NT2/D1 (cell line): ENCODE results near the gene CFAP157.

Source experiments
- DNase-seq: peaks from one replicate; pipeline ENCODE4 v3.0.0-alpha.2; 2011; ENCODE audit warnings: low read depth, low spot score
- H3K27me3 ChIP-seq: 2 replicates; pipeline ENCODE4 v1.6.0; 2011; ENCODE audit warnings: mild to moderate bottlenecking; ENCODE audit not compliant: insufficient read length, insufficient read depth
- H3K36me3 ChIP-seq: 2 replicates; pipeline ENCODE4 v1.6.1; 2011; ENCODE audit warnings: mild to moderate bottlenecking, low read length, mixed read lengths; ENCODE audit not compliant: insufficient read depth, insufficient read length
- H3K4me1 ChIP-seq: 2 replicates; pipeline ENCODE4 v1.5.1; 2011; ENCODE audit not compliant: insufficient read depth, insufficient read length
- H3K4me3 ChIP-seq: 2 replicates; pipeline ENCODE4 v1.5.1; 2011; ENCODE audit warnings: low read depth; ENCODE audit not compliant: insufficient read length
- H3K9ac ChIP-seq: 2 replicates; pipeline ENCODE4 v1.6.0; 2011; ENCODE audit warnings: low read depth; ENCODE audit not compliant: insufficient read length
- H3K9me3 ChIP-seq: 2 replicates; pipeline ENCODE4 v1.5.1; 2011; ENCODE audit warnings: mild to moderate bottlenecking, low read length; ENCODE audit not compliant: insufficient read depth
- SUZ12 ChIP-seq: IDR thresholded peaks from 2 replicates; pipeline ENCODE4 v1.6.1; 2011; ENCODE audit not compliant: insufficient read length, insufficient read depth; ENCODE audit errors: extremely low read depth
- YY1 ChIP-seq: IDR thresholded peaks from 2 replicates; pipeline ENCODE4 v1.6.1; 2011; ENCODE audit not compliant: insufficient read length, insufficient read depth
- ZNF274 ChIP-seq: IDR thresholded peaks from 2 replicates; pipeline ENCODE4 v1.6.1; 2011; ENCODE audit warnings: mild to moderate bottlenecking, low read depth, low read length

Gene CFAP157

GRCh38 chr9:127684576-127684975 lies 22.2 kb upstream of the CFAP157 start:
- Histone ChIP-seq H3K9ac (no peak overlapping the region), H3K27me3 (no peaks in the 10 kb centered on the region), H3K9me3 (peaks cover 7% of the 10 kb centered on the region; the same call in 1 of the 2 replicates), H3K36me3 (peaks cover 36% of the 10 kb centered on the region), H3K4me1 (peaks cover 16% of the 10 kb centered on the region), H3K4me3 (no peak overlapping the region)
- no peak for DNase-seq
- TF ChIP-seq SUZ12 (no peak), YY1 (no peak), ZNF274 (no peak)

- H3K27me3 ChIP-seq, result no peaks in the 10 kb centered on the region
- H3K9me3 ChIP-seq, result peaks cover 15% of the 10 kb centered on the region; the same call in 1 of the 2 replicates
- DNase-seq, result no peak
- no peak for TF ChIP-seq ZNF274
- no peak for TF ChIP-seq YY1
- TF ChIP-seq SUZ12, result no peak
- H3K9ac ChIP-seq, result no peak overlapping the region
- H3K4me1 ChIP-seq, result peaks cover 16% of the 10 kb centered on the region
- H3K36me3 ChIP-seq, result peaks cover 27% of the 10 kb centered on the region
- H3K4me3 ChIP-seq, result no peak overlapping the region
Measured at GRCh38 chr9:127686461-127687393, 20.1 kb upstream of the CFAP157 start.

- H3K36me3 ChIP-seq, result peaks cover 7% of the 10 kb centered on the region
- no peaks in the 10 kb centered on the region for H3K27me3 ChIP-seq
- H3K9ac ChIP-seq, result no peak overlapping the region
- peaks cover 10% of the 10 kb centered on the region for H3K4me1 ChIP-seq
- no peak overlapping the region for H3K4me3 ChIP-seq
- H3K9me3 ChIP-seq, result peaks cover 15% of the 10 kb centered on the region; the same call in 1 of the 2 replicates
- TF ChIP-seq SUZ12 (no peak), YY1 (no peak), ZNF274 (no peak)
- DNase-seq, result no peak
Measured at GRCh38 chr9:127689329-127690000, 17.3 kb upstream of the CFAP157 start.

GRCh38 chr9:127690735-127691134 lies 16.1 kb upstream of the CFAP157 start:
- Histone ChIP-seq H3K9ac (no peak overlapping the region), H3K9me3 (peaks cover 15% of the 10 kb centered on the region; the same call in 1 of the 2 replicates), H3K36me3 (peaks cover 7% of the 10 kb centered on the region), H3K27me3 (no peaks in the 10 kb centered on the region), H3K4me1 (peaks cover 4% of the 10 kb centered on the region), H3K4me3 (no peak overlapping the region)
- DNase-seq, result no peak
- TF ChIP-seq YY1 (no peak), SUZ12 (no peak), ZNF274 (no peak)

GRCh38 chr9:127692071-127692470 lies 14.7 kb upstream of the CFAP157 start:
- no peak for TF ChIP-seq SUZ12
- no peak for TF ChIP-seq YY1
- no peak for TF ChIP-seq ZNF274
- no peaks in the 10 kb centered on the region for H3K27me3 ChIP-seq
- peaks cover 15% of the 10 kb centered on the region; the same call in 1 of the 2 replicates for H3K9me3 ChIP-seq
- H3K36me3 ChIP-seq, result peaks cover 7% of the 10 kb centered on the region
- H3K4me3 ChIP-seq, result no peak overlapping the region
- no peak for DNase-seq
- no peak overlapping the region for H3K9ac ChIP-seq
- H3K4me1 ChIP-seq, result no peaks in the 10 kb centered on the region

GRCh38 chr9:127693143-127693542 lies 13.6 kb upstream of the CFAP157 start:
- no peak for DNase-seq
- H3K9me3 ChIP-seq, result peaks cover 15% of the 10 kb centered on the region; the same call in 1 of the 2 replicates
- H3K4me1 ChIP-seq, result no peaks in the 10 kb centered on the region
- peaks cover 7% of the 10 kb centered on the region for H3K36me3 ChIP-seq
- H3K9ac ChIP-seq, result no peak overlapping the region
- TF ChIP-seq YY1 (no peak), ZNF274 (no peak), SUZ12 (no peak)
- H3K4me3 ChIP-seq, result no peak overlapping the region
- H3K27me3 ChIP-seq, result no peaks in the 10 kb centered on the region

- no peaks in the 10 kb centered on the region for H3K4me1 ChIP-seq
- peaks cover 7% of the 10 kb centered on the region for H3K36me3 ChIP-seq
- TF ChIP-seq ZNF274 (no peak), SUZ12 (no peak), YY1 (no peak)
- no peak for DNase-seq
- H3K9me3 ChIP-seq, result peaks cover 15% of the 10 kb centered on the region; the same call in 1 of the 2 replicates
- no peak overlapping the region for H3K9ac ChIP-seq
- no peaks in the 10 kb centered on the region for H3K27me3 ChIP-seq
- no peak overlapping the region for H3K4me3 ChIP-seq
Measured at GRCh38 chr9:127693697-127694096, 13.1 kb upstream of the CFAP157 start.
